Endometrium (tissue), 2 donors: ENCODE measurements around the gene FANCE.

Experiments used
- FAIRE-seq: peaks from 2 replicates; lab custom pipeline; 2012; peaks lifted over from hg19 to GRCh38; lab: Jason Lieb, UNC
- donor health status: control.
- donor health status: control.

FANCE gene

DNA sequence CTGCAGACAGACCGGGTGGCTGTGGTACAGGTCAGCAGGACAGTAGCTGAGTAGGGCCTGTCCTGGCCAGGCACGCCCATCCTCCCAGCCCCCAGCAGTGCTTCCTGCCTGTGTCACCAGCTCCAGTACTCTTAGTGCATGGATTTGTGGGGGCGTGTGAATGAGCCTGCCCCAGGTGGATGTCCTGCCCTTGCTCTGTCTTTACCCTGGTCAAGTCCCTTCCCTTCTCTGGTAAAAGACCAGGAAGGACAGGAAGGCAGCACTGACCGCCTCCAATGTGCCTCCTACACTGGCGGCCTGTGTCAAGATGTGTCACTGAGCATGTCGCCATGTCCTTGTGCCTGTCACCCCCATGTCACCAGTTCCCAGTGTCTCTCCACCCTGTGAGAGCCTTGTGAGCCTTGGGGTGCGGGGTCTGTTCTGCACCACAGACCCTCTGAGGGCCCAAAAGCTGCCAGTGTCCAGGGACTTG lies 32.8 kb downstream of the FANCE start:
- FAIRE-seq: no peak

DNA sequence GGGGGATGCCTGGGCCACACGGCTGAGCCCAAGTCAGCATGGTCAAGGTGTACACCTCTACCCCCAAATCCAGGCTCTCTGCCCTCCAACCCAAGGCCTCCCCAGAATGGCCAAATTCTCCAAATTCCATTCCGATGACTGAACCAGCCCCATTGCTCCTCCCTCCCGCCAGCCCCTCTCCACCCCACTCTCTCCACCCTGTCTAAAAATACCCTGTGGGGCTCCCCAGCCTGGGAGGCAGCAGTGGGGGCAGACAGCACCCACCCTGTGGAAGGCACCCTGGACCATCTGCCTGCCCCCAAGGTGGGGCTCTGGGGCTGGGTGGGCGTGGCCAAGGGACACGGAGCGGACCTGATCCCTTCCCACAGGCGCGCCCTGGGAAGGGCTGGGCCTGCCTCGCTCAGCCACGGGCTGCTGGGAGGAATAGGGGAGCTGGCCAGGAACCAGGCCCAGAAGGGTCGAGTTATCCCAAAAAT lies 33.3 kb downstream of the FANCE start:
- no peak for FAIRE-seq

GRCh38 chr6:35486005-35486925 lies 34.1 kb downstream of the FANCE start:
- no peak for FAIRE-seq

- no peak for FAIRE-seq
These were observed 35.7 kb downstream of the FANCE start for GRCh38 chr6:35487658-35488516.

GRCh38 chr6:35488517-35488862 lies 36.4 kb downstream of the FANCE start:
- no peak for FAIRE-seq

GRCh38 chr6:35489066-35489465 lies 36.9 kb downstream of the FANCE start:
- no peak for FAIRE-seq

DNA sequence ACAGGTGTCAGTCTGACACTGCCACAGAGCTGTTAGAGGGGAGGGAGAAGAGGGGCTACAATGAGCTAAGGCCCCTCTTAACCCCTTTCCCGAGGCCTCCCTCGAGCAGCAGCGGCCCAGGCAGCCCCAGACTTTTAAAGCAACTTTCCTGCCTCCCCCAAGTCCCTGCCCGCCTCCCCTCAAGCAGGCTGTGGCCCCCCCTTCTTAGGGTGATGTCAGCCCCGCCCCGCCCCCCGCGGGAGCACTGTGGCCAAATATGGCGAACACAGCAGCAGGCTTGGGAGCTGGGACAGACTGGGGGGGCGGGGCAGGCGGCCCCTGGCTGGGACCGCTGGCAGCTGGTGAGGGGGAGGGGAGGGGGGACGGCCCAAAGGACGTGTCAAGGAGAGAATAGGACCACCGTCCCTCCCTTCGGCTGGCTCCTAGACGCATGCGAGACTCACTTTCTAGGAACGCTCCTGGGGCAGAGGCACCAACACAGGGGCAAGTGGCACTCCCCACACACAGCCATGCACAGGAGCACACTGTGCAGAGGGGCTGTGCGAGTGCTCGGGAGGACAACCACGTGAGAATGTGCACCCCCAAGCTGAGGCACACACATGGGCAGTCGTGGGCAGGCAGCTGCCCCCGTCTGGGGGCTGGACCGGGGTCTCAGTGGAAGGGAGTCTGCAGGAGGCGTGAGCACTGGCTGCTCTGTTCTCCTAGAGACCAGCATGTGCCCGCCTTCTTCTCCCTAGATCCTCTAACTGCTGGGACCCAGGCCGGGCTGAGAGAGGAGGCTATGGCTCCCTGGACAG lies 38.1 kb downstream of the FANCE start:
- no peak for FAIRE-seq

DNA sequence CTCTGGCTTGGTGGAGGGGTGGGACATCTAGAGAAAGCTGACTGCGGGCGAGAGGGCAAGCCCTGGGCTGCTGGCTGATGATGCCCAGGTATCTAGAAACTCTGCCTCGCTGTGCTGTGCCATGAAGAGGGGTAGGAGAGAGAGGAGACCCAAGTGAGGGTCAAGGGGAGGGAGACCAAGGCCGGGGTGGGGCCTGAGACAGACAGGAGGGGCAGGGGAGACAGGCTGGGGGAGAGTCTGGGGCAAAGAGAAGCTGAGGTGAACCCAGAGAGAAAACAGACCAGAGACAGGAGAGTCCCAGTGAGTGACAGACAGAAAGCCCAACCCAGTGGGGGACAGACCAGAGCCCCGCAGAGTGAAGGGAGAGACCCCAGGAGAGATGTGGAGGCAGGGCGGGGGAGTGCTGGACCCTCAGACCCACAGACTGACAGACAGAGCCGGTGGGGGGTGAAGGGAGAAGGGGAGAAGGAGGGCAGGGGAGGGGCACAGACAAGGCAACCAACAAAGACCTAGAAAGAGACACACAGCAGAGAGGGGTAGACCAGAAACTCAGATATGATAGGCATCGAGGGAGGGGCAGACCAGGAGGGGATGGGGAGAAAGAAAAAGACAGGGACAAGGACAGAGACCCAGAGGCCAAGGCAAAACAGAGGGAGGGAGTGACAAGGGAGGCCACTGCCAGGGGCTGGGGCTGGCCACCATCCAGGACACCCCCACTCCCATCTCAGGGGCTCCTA lies 38.9 kb downstream of the FANCE start:
- FAIRE-seq: no peak

GRCh38 chr6:35491558-35492257 lies 39.6 kb downstream of the FANCE start:
- FAIRE-seq: no peak

DNA sequence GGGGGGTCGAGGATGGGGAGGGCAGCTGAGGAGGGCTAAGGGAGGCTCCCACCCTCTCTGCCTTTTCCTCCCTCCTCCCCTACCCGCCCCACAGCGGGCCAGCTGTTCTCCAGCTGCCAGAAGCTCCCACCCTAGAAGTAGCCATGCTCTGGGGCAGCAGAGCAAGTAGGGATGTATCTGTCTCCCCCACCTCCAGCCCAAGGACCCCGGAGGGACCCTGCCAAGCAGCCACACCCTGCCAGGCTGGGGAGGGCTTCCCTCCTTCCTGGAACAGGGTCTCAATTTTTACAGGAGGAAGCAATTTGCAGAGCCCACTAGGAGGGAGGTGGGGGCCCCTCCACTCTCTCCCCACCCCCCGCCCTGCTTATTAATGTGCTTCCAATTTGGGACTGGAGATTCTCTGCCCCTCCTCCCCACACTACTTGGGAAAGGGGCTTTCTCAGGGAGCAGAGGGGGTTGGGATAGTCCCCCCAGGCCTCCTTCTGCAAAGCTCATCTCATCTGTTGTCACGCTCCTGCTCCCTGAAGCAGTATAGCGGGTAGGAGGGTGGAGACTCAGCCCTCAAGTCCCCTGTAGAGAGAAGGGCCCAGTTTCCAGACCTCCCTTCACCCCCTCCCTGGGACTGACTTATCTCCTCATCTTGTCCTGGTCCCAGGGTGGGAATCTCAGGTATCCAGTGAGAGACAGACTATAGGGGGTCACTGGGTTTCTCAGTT lies 40.3 kb downstream of the FANCE start:
- FAIRE-seq: no peak

DNA sequence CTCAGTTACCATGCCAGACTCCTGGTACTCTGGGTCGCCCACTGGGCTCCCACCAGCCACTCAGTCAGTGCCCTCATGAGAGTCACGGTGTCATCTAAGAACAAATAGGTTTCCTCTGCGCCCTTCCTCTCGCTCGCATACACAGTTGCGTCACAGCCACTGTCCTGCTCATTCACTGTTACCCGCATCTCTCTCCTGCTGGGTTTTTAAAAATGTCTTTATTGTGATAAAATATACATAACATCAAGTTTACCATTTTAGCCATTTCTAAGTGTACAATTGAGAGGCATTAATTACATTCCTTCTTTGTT lies 40.8 kb downstream of the FANCE start:
- FAIRE-seq: no peak

- FAIRE-seq: no peak
These were observed 41.3 kb downstream of the FANCE start for GRCh38 chr6:35493307-35493983.

GRCh38 chr6:35494161-35494563 lies 42.0 kb downstream of the FANCE start:
- FAIRE-seq: no peak

GRCh38 chr6:35495258-35496035 lies 43.3 kb downstream of the FANCE start:
- FAIRE-seq: no peak

GRCh38 chr6:35496036-35496840 lies 44.1 kb downstream of the FANCE start:
- no peak for FAIRE-seq

GRCh38 chr6:35496841-35497570 lies 44.9 kb downstream of the FANCE start, which contains the start of gene TEAD3:
TEAD3 (minus strand) TSS chr6:35497079.
- FAIRE-seq: no peak
